PC-3 (cell line): ENCODE measurements around the gene LMTK3. TPM values are rescaled to one million over a fixed set of nuclear protein-coding genes. Genes with fewer than 3 reads are reported as not detected.

Experiments used
- ATAC-seq: fragments of 200-7000 bp; cut with Tn5 transposase; 2 replicates; pipeline ENCODE4 v1.9.1; 2020; ENCODE audit warnings: mild to moderate bottlenecking, moderate library complexity
- BruUV-seq: library from RNA; stranded (reverse); fragments of 400-500 nt; replicated peaks from 2 replicates; lab custom pipeline; 2021; lab: Mats Ljungman, UMichigan
- CTCF ChIA-PET: fragments of 300-600 bp; sonication (Branson Sonifier 250); formaldehyde crosslinking; loops from one replicate; lab custom pipeline; 2022; ENCODE audit warnings: antibody characterized with exemption; lab: Charles Lee
- POLR2A ChIA-PET: fragments of 300-600 bp; sonication (Branson Sonifier 250); formaldehyde crosslinking; loops from one replicate; lab custom pipeline; 2022; ENCODE audit warnings: antibody characterized with exemption; ENCODE audit not compliant: unreplicated experiment; lab: Charles Lee
- DNase-seq: peaks from one replicate; pipeline ENCODE4 v3.0.0-alpha.2; 2015
- H2AFZ ChIP-seq: fragments of 300-600 bp; sonication (generic); 2 replicates; pipeline ENCODE4 v1.6.0; 2016; ENCODE audit warnings: antibody characterized with exemption, low read length
- H3F3A ChIP-seq: fragments of 300-600 bp; sonication (generic); one replicate; pipeline ENCODE4 v1.6.0; 2017; ENCODE audit warnings: antibody characterized with exemption, low read length, control low read depth, mild to moderate bottlenecking; ENCODE audit not compliant: unreplicated experiment
- H3K27ac ChIP-seq: fragments of 300-600 bp; sonication (generic); 2 replicates; pipeline ENCODE4 v1.5.1; 2016; ENCODE audit warnings: mild to moderate bottlenecking, low read length
- H3K27me3 ChIP-seq: fragments of 300-600 bp; sonication (generic); 2 replicates; pipeline ENCODE4 v1.6.1; 2016; ENCODE audit warnings: low read length, mixed read lengths
- H3K36me3 ChIP-seq: fragments of 300-600 bp; sonication (generic); 2 replicates; pipeline ENCODE4 v1.6.1; 2016; ENCODE audit warnings: low read depth, mixed run types, low read length, mixed read lengths
- H3K4me1 ChIP-seq: fragments of 300-600 bp; sonication (generic); 2 replicates; pipeline ENCODE4 v1.5.1; 2016; ENCODE audit warnings: low read length; ENCODE audit not compliant: insufficient read depth
- H3K4me2 ChIP-seq: fragments of 300-600 bp; sonication (generic); 2 replicates; pipeline ENCODE4 v1.6.0; 2016; ENCODE audit warnings: low read length
- H3K4me3 ChIP-seq: fragments of 300-600 bp; sonication (generic); 2 replicates; pipeline ENCODE4 v1.5.1; 2016; ENCODE audit warnings: mild to moderate bottlenecking, low read length, mixed read lengths
- H3K79me2 ChIP-seq: fragments of 300-600 bp; sonication (generic); 2 replicates; pipeline ENCODE4 v1.6.1; 2017; ENCODE audit warnings: low read length, mixed read lengths
- H3K9ac ChIP-seq: fragments of 300-600 bp; sonication (generic); 2 replicates; pipeline ENCODE4 v1.6.0; 2016; ENCODE audit warnings: mild to moderate bottlenecking, low read length
- H3K9me2 ChIP-seq: fragments of 300-600 bp; sonication (generic); replicated peaks from 2 replicates; pipeline ENCODE4 v1.6.1; 2016; ENCODE audit warnings: mixed run types, low read length, mixed read lengths
- H3K9me3 ChIP-seq: fragments of 300-600 bp; sonication (generic); 2 replicates; pipeline ENCODE4 v1.6.1; 2016; ENCODE audit warnings: low read length, mixed read lengths
- H4K20me1 ChIP-seq: fragments of 300-600 bp; sonication (generic); 2 replicates; pipeline ENCODE4 v1.6.1; 2016; ENCODE audit warnings: low read length, mixed read lengths
- CTCF ChIP-seq: fragments of 300-600 bp; sonication (generic); conservative IDR thresholded peaks from 2 replicates; pipeline ENCODE4 v1.5.1; 2017; ENCODE audit warnings: antibody characterized with exemption, low read depth, mild to moderate bottlenecking, low read length
- EZH2 ChIP-seq: fragments of 300-600 bp; sonication (generic); IDR thresholded peaks from one replicate; pipeline ENCODE4 v1.6.1; 2017; ENCODE audit warnings: antibody characterized with exemption, mild to moderate bottlenecking, low read length; ENCODE audit not compliant: unreplicated experiment
- EZH2phosphoT487 ChIP-seq: fragments of 300-600 bp; sonication (generic); IDR thresholded peaks from 2 replicates; pipeline ENCODE4 v1.6.1; 2018; ENCODE audit warnings: mild to moderate bottlenecking, antibody characterized with exemption, low read length, borderline replicate concordance
- intact Hi-C: fragments of 100-400 bp; cut with micrococcal nuclease; formaldehyde crosslinking; loops from 2 replicates; pipeline ENCODE4 v1.9.0; 2023
- total RNA-seq: library from RNA; depleted of rRNA; stranded (reverse); fragments of >200 nt; gene quantifications from 2 replicates; pipeline ENCODE4 v1.2.3, GENCODE V29; 2014

LMTK3 gene
- total RNA-seq, 1 experiment from 2014 or later: 4.8 TPM

GRCh38 chr19:48533770-48534169, 22.1 kb upstream of the LMTK3 start:
- TF ChIP-seq CTCF (no peak), EZH2 (no peak), EZH2phosphoT487 (no peak)

GRCh38 chr19:48530770-48531169, 19.1 kb upstream of the LMTK3 start:
- H3K9me3 ChIP-seq: peaks cover 4% of the 10 kb centered on the region; the same call in 1 of the 2 replicates
- H3K4me2 ChIP-seq: no peak overlapping the region
- intact Hi-C loops: no loop called here
- H3K9ac ChIP-seq: no peak overlapping the region
- H3K36me3 ChIP-seq: no peaks in the 10 kb centered on the region
- POLR2A ChIA-PET: no interaction called here
- no peaks in the 10 kb centered on the region for H3K27me3 ChIP-seq
- H4K20me1 ChIP-seq: no peaks in the 10 kb centered on the region
- BruUV-seq: no TSS peak
- H3K4me1 ChIP-seq: no peaks in the 10 kb centered on the region
- no peak overlapping the region for H2AFZ ChIP-seq
- TF ChIP-seq EZH2phosphoT487: no peak
- TF ChIP-seq CTCF: no peak
- TF ChIP-seq EZH2: no peak
- DNase-seq: no peak
- no peaks in the 10 kb centered on the region for H3K9me2 ChIP-seq
- no peaks in the 10 kb centered on the region for H3K79me2 ChIP-seq
- CTCF ChIA-PET: interaction anchor here (0.6 kb wide), 1 partner anchor 25 kb away, joined by 7 read pairs; no protein-coding TSS in a partner anchor
- no peak overlapping the region for H3K4me3 ChIP-seq
- no peak for ATAC-seq
- H3F3A ChIP-seq: no peaks in the 10 kb centered on the region
- H3K27ac ChIP-seq: no peak overlapping the region

More at GRCh38 chr19:48533770-48534169, 22.1 kb upstream of the LMTK3 start:
- intact Hi-C loops: no loop called here
- Histone ChIP-seq H2AFZ (no peak overlapping the region), H3K36me3 (no peaks in the 10 kb centered on the region), H3K9me2 (no peaks in the 10 kb centered on the region), H3K27ac (no peak overlapping the region), H3K9ac (no peak overlapping the region), H4K20me1 (no peaks in the 10 kb centered on the region), H3F3A (no peaks in the 10 kb centered on the region), H3K27me3 (no peaks in the 10 kb centered on the region), H3K4me3 (no peak overlapping the region), H3K4me1 (no peaks in the 10 kb centered on the region), H3K4me2 (no peak overlapping the region), H3K9me3 (no peaks in the 10 kb centered on the region), H3K79me2 (no peaks in the 10 kb centered on the region)
- ATAC-seq: no peak
- POLR2A ChIA-PET: no interaction called here
- CTCF ChIA-PET: no interaction called here
- BruUV-seq: no TSS peak
- no peak for DNase-seq

- H3K9ac ChIP-seq: no peak overlapping the region
- H3K79me2 ChIP-seq: no peaks in the 10 kb centered on the region
- no TSS peak for BruUV-seq
- intact Hi-C loops: no loop called here
- no peak for TF ChIP-seq CTCF
- TF ChIP-seq EZH2: no peak
- no peak for TF ChIP-seq EZH2phosphoT487
- H4K20me1 ChIP-seq: no peaks in the 10 kb centered on the region
- no peak for DNase-seq
- ChIA-PET CTCF (interaction anchor here (0.6 kb wide), 1 partner anchor 24 kb away, joined by 7 read pairs; no protein-coding TSS in a partner anchor), POLR2A (no interaction called here)
- no peaks in the 10 kb centered on the region for H3F3A ChIP-seq
- H3K4me3 ChIP-seq: no peak overlapping the region
- no peaks in the 10 kb centered on the region for H3K9me2 ChIP-seq
- peak overlapping the region; percentile 53; the same call in 1 of the 2 replicates for H2AFZ ChIP-seq
- H3K9me3 ChIP-seq: peaks cover 4% of the 10 kb centered on the region; the same call in 1 of the 2 replicates
- no peak for ATAC-seq
- no peak overlapping the region for H3K4me2 ChIP-seq
- H3K4me1 ChIP-seq: no peaks in the 10 kb centered on the region
- no peaks in the 10 kb centered on the region for H3K36me3 ChIP-seq
- no peak overlapping the region for H3K27ac ChIP-seq
- no peaks in the 10 kb centered on the region for H3K27me3 ChIP-seq
These were observed 18.6 kb upstream of the LMTK3 start for GRCh38 chr19:48530066-48530720.
